Measurements from ENCODE around the gene SDF4. TPM values are rescaled to one million over a fixed set of nuclear protein-coding genes. Genes with fewer than 3 reads are reported as not detected.

The SDF4 gene
- total RNA-seq, 4 donors from 2014 or later = 93.3 to 170 (median 110) TPM

GRCh38 chr1:1187938-1188337 is 43.9 kb downstream of the SDF4 start:
- Histone ChIP-seq H3K4me1 (no peaks in the 10 kb centered on the region), H3K9me3 (peaks cover 0 to 15% (median 0%) of the 10 kb centered on the region in 4 donors), H3K27ac (no peak overlapping the region), H3K27me3 (peaks cover 0 to 8% of the 10 kb centered on the region in 2 donors), H3K36me3 (no peaks in the 10 kb centered on the region), H3K4me3 (no peak overlapping the region)
- DNase-seq (ENCODE audit: low spot score in 2 of 2) = no peak
- TF ChIP-seq CTCF (IDR thresholded peaks at IDR 0.05) (no peak), POLR2A (IDR thresholded peaks at IDR 0.05) (no peak), EP300 (IDR thresholded peaks at IDR 0.05) (no peak)

GRCh38 chr1:1185101-1185765 is 46.6 kb downstream of the SDF4 start:
- TF ChIP-seq CTCF (IDR thresholded peaks at IDR 0.05) = no peak
- no peak for TF ChIP-seq POLR2A (IDR thresholded peaks at IDR 0.05)
- no peak for TF ChIP-seq EP300 (IDR thresholded peaks at IDR 0.05)
- no peak for DNase-seq (ENCODE audit: low spot score in 2 of 2)
- no peaks in the 10 kb centered on the region for H3K36me3 ChIP-seq
- peaks cover 0 to 4% (median 0%) of the 10 kb centered on the region in 4 donors for H3K9me3 ChIP-seq
- H3K27me3 ChIP-seq = peaks cover 0 to 33% of the 10 kb centered on the region in 2 donors
- 76 to 80% methylated on average over 9 to 24 of the region's 31 CpGs for WGBS, 2 donors
- H3K27ac ChIP-seq = no peak overlapping the region
- H3K4me3 ChIP-seq = no peak overlapping the region
- H3K4me1 ChIP-seq = peaks cover 0 to 6% (median 0%) of the 10 kb centered on the region in 4 donors

- no peak for DNase-seq (ENCODE audit: low spot score in 2 of 2)
- H3K27ac ChIP-seq = no peak overlapping the region
- TF ChIP-seq EP300 (IDR thresholded peaks at IDR 0.05) (no peak), CTCF (IDR thresholded peaks at IDR 0.05) (no peak), POLR2A (IDR thresholded peaks at IDR 0.05) (no peak)
- H3K4me1 ChIP-seq = peaks cover 0 to 6% (median 0%) of the 10 kb centered on the region in 4 donors
- H3K36me3 ChIP-seq = no peaks in the 10 kb centered on the region
- peaks cover 0 to 4% (median 0%) of the 10 kb centered on the region in 4 donors for H3K9me3 ChIP-seq
- 82 to 86% methylated on average over 30 to 31 of the region's 33 CpGs for WGBS, 2 donors
- no peak overlapping the region for H3K4me3 ChIP-seq
- peaks cover 0 to 44% of the 10 kb centered on the region in 2 donors for H3K27me3 ChIP-seq
Measured at GRCh38 chr1:1183833-1184775, 47.7 kb downstream of the SDF4 start.

GRCh38 chr1:1183221-1183747 is 48.5 kb downstream of the SDF4 start:
- no peak for TF ChIP-seq CTCF (IDR thresholded peaks at IDR 0.05)
- TF ChIP-seq POLR2A (IDR thresholded peaks at IDR 0.05) = no peak
- no peak for TF ChIP-seq EP300 (IDR thresholded peaks at IDR 0.05)
- peaks cover 0 to 4% (median 0%) of the 10 kb centered on the region in 4 donors for H3K9me3 ChIP-seq
- H3K36me3 ChIP-seq = no peaks in the 10 kb centered on the region
- no peak for DNase-seq (ENCODE audit: low spot score in 2 of 2)
- H3K27me3 ChIP-seq = peaks cover 0 to 52% of the 10 kb centered on the region in 2 donors
- WGBS, 2 donors = 70% methylated on average over 18 to 20 of the region's 21 CpGs
- no peak overlapping the region for H3K4me3 ChIP-seq
- H3K4me1 ChIP-seq = peaks cover 0 to 6% (median 0%) of the 10 kb centered on the region in 4 donors
- no peak overlapping the region for H3K27ac ChIP-seq
